ENCODE results near the gene DOK5.

- no peak for TF ChIP-seq CTCF (IDR thresholded peaks at IDR 0.05)
- no peak for TF ChIP-seq ZFX (IDR thresholded peaks at IDR 0.05; ENCODE audit: borderline replicate concordance)
These were observed 190.4 kb downstream of the DOK5 start for GRCh38 chr20:54665812-54666211.

Data from 22Rv1 (cell line).